GM19372 (cell line): ENCODE data around the gene GDAP2.

Experiments used
- ATAC-seq: cut with Tn5 transposase; IDR thresholded peaks from one replicate; pipeline ENCODE4 v1.9.1; 2021; ENCODE audit warnings: mild to moderate bottlenecking, low read depth, moderate library complexity; ENCODE audit not compliant: unreplicated experiment

The GDAP2 gene

GRCh38 chr1:117814856-117815797 lies 114.3 kb downstream of the GDAP2 start:
- ATAC-seq: no peak
